CD4-positive, alpha-beta T cell treated with Interleukin-10 for 1 hour (primary cell): ENCODE measurements around the gene ST6GALNAC1.

Source experiments
- DNase-seq: peaks from one replicate; pipeline ENCODE4 v3.0.0-alpha.2; 2020

ST6GALNAC1 gene, protein sequence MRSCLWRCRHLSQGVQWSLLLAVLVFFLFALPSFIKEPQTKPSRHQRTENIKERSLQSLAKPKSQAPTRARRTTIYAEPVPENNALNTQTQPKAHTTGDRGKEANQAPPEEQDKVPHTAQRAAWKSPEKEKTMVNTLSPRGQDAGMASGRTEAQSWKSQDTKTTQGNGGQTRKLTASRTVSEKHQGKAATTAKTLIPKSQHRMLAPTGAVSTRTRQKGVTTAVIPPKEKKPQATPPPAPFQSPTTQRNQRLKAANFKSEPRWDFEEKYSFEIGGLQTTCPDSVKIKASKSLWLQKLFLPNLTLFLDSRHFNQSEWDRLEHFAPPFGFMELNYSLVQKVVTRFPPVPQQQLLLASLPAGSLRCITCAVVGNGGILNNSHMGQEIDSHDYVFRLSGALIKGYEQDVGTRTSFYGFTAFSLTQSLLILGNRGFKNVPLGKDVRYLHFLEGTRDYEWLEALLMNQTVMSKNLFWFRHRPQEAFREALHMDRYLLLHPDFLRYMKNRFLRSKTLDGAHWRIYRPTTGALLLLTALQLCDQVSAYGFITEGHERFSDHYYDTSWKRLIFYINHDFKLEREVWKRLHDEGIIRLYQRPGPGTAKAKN

DNA sequence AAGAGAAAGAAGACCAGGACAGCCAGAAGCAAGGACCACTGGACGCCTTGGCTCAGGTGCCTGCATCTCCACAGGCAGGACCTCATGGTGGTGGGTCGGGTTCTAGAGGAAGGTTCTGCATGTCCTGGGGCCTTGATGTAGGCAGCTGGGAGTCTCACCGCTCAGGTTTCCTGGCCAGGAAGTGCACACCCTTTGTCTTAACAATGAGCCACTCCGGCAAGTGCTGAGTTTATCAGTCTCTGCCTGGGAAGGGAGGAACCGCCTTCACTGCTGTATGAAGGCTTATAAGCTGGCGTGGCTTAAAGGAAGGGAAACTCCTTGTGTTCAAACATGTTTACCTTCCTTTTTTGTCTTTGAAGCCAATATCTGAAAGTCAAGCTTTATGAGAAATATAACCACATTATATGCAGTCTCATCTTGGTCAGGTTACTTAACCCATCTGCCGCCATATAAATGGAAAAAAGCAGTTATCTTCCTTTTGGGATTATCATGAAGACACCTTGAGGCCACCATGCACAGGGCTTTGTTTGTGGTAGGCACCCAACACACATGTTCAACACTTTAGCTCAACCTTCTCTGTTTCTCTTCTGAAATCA lies at the start of gene ST6GALNAC1:
Gene ST6GALNAC1 (minus strand): TSS at position 205 of the 596 bp plus-strand sequence. CDS start 119 bp downstream, at position 86.
- DNase-seq = peak; percentile 41

DNA sequence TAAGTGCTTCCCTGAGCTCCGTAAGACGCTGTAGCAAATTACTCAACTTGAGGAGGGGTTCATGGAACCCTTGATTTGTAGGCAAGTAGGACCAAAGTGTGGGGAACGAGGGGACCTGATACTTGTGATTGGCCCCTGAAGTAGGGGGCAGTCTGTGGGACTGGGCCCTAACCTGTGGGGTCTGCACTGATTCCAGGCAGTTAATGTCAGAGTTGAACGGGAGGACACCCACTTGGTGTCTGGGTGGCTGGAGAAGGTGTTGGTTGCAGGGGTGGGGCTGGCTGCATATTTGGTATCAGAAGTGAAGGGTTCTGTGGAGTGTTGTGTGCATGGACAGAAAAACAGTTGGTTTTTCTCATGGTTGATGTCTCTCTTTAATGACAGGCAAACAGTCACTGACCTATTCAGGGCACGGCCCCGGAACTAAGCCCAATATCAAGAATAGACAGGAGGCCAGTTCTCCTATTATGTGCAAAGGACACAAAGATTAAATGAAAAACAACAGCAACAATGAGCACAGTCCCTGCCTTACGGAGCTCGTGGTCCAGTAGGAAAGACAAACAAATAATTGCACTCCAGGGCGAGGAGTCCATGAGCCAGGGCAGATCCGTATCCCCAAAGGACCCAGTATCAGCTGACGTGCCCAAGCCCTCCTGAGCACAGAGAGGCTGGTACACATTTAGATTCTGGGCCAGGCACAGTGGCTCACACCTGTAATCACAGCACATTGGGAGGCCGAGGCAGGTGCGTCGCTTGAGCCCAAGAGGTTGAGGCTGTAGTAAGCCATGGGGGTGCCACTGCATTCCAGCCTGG lies 48.0 kb upstream of the ST6GALNAC1 start:
- DNase-seq = no peak

DNA sequence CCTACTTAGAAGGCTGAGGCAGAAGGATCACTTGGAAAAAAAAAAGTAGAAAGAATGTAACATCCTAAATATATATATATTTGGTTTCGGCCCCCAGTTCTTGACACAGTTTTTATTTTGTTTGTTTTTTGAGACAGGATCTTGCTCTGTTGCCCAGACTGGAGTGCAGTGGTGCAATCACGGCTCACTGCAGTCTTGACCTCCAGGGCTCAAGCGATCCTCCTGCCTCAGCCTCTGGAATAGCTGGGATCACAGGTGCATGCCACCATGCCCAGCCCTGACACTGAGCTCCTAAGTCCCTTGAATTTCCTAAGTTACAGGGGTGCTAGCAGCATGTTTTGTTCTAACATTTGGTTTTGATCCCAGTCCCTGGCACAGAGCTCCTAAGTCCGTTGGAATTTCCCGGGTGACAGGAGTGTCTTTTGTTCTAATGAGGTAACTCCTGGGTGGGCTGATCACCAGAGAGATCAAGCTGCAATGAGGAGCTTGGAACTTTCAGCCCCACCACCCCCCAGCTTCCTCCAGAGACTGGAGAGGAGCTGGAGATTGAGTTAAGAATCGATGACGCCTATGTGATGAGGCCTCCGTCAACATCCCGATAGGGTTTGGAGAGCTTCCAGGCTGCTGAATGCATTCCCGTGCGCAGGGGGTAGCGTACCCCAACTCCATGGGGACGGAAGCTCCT lies 47.2 kb upstream of the ST6GALNAC1 start:
- DNase-seq = no peak

DNA sequence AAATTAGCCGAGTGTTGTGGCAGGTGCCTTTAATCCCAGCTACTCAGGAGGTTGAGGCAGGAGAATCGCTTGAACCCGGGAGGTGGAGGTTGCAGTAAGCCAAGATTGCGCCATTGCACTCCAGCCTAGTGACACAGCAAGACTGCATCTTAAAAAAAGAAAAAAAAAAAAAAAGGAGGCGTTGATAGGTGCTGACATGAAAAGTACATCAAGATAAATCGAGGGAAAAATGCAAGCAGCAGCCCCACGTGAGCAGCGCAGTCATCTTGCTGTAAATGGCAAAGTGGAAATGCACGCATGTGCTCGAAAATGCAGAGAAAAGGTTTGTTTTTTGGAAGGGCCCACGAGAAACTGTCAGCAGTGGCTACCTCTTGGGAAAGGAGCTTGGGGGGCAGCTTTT lies 46.3 kb upstream of the ST6GALNAC1 start:
- DNase-seq = no peak

DNA sequence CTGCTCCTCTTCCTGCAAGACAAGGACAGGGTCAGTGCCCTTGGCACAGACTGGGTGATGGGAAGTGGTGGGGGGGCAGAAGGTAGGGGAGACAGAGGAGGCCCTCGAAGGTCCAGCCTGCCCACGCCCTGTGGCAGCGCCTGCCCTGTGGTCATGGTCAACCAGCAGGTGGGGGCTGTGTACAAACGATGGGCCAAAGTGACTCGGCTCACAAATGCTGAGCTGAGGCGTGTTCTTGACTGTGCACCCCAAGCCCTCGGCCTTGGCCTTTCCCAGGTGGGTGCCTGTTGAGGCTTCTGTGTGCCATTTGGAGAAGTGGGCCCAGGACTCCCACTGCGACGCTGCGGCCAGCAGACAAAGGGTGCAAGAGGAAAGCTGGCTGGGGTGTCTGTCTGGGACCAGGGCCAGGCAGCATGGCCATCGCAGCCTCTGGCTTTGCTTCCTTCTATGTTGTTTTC lies 44.6 kb upstream of the ST6GALNAC1 start:
- no peak for DNase-seq

DNA sequence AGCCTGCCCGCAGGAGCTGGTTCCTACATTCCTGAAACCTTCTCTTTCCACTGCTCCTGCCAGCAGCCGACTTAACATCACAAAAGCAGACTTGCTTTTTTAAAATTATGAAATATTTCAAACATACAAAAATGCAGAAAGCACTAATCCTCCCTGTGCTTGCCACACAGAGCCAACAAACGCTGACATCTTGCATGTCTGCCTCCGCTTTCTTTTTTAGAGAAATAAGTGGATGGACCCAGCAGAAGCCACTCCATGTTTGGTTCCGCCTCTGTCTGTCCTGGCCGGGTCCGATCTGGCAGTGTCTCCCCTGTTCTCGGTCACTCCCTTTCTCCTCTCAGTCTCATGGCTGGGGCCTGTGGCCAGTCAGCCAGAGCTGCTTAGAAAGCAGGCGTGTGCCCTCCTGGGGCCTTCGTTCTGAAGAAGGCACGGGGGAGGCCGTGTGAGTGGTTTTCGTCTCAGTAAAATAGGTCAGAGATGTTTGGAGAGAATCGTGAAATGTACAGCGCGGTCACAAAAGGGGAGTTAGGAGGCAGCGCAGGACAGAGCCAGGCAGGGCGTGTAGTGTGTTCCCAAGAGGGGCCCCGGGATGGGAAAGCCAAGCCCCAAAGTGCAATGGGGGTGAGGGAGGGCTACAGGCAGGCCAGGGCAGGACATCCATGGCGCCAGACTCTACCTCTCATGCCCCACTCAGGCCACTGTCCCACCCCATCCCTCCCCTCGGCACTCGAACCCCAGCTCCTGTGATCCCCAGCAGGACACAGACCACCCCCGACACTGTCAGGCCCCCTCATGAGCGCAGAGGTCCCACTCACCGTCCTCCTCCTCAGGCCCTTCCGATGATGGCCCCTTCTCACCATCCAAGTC lies 44.0 kb upstream of the ST6GALNAC1 start:
- DNase-seq = no peak

DNA sequence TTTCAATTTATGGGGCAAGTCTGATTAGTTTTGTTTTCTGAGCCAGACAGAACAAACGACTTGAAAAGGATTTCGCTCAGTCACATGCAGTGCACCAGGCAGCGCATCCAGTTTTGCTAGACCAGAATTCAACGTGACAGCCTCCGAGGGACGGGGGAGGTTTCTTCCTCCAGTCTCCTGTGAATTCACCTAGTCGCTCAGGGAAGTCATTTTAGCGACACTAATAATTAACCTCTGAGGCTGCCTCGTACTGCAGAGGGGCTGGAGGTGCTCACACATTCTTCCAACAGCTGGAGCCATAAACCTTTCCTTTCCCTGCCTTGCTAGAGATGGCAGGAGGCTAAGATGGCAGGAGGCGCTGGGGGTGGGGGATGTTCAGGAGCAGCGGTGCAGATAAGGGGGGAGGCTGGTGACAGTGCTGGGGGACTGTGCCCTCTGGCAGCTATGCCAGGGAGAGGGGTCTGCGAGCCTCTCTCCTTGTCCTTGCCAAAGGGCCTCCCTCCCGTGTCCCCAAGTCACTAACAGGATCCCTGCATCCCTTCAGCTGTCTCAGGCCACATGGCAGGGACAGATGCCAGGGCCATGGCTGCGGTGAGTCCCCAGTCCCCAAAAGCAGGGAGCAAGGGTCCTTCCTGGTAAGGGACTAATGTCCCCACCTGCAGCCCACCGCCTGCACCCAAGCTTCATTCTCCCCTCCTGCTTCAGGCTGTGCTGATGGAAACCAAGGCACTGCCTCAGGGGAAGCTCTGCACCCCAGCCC lies 43.2 kb upstream of the ST6GALNAC1 start:
- DNase-seq = no peak

DNA sequence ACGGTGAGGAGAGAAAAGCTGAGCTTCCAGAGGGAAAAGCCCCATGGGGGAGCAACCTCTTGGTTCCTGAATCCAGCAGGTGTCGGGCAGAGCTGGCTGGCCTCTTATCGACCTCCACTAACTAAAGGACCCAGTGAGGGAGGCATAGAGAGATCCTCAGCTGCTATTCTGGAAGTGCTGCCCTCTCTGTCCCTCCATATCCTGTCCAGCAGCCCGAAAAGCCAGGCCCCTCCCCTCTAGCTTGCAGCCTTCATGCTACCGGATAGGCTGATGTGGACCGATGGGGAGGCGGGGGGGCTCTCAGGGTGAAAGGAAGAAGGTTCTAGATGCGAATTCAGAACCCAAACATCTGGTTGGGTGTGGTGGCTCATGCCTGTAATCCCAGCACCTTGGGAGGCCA lies 42.3 kb upstream of the ST6GALNAC1 start:
- DNase-seq = no peak

DNA sequence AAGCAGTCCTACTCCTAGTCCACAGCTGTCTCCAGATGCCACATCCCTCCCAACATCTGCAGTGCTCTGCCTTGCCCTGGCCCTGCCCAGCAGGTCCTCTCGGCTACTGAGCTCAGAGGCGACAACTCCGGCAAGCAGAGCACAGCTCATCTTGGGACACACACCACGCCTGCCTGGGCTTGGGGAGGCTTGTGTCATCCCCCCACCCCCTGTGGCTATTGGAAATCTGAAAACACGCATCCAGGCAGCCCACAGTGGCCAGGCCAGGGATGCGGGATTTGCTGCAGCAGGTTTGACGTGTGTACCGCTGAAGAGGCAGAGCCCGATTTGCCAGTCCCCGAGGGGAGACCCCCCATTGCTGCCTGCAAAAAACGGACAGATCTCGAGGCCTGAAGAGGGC lies 41.8 kb upstream of the ST6GALNAC1 start:
- DNase-seq = no peak

DNA sequence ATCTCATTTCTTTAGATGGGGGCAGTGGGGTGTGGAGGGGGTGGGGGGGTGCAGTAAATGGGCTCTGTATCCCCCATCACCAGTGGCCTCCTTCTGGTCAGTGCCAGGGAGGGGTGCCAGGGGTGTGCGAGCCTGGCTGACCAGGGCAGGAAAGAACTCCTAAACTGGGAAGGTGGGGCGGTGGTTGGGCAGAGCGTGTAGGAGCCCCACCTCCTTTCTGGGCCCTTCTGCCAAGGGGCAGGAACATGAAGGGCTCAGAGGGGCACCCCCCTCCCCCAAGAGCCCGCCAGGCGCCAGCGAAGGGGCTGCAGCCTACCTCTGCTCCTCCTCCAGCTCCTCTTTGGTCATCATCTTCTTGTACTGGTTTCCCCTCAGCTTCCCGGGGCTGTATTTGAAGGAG lies 41.2 kb upstream of the ST6GALNAC1 start:
- no peak for DNase-seq

DNA sequence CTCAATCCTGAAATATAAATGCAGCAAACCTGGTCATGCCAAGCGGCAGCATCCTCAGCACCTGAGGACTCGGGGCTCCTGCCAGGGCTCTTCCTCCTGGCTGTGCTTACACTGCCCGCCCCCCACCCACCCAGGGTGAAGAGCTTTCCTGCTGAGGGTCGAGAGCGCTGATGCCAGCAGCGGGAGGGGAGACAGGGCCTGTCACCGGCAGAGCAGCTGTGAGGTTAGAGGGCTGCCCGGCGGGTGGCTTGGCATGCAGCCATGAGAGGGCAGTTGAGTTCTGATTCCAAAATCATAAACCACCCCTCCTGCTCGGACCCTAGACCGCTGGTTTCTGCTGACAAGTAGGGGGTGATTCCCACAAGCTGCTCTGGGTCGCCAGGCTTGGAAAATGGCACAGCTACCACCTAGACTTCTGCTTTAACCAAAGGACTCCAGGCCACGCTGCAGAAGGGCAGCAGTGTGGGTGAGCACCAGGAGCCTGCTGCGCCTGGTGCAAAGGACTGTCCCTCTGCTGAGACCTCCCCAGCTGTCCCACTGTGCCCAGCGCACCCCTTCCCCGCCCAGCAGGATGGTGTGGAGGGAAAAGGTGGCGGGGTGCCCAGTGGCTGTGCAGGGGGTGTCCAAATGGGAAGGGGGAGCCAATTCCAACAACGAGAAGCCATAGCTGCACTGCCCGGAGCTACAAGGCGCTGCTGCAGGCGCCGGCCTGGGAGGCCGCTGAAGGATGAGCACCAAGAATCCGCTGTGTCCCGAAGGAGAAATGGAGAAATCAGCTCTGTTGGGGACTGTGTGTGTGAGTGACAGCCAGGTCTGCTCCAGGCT lies 40.6 kb upstream of the ST6GALNAC1 start:
- DNase-seq = no peak

DNA sequence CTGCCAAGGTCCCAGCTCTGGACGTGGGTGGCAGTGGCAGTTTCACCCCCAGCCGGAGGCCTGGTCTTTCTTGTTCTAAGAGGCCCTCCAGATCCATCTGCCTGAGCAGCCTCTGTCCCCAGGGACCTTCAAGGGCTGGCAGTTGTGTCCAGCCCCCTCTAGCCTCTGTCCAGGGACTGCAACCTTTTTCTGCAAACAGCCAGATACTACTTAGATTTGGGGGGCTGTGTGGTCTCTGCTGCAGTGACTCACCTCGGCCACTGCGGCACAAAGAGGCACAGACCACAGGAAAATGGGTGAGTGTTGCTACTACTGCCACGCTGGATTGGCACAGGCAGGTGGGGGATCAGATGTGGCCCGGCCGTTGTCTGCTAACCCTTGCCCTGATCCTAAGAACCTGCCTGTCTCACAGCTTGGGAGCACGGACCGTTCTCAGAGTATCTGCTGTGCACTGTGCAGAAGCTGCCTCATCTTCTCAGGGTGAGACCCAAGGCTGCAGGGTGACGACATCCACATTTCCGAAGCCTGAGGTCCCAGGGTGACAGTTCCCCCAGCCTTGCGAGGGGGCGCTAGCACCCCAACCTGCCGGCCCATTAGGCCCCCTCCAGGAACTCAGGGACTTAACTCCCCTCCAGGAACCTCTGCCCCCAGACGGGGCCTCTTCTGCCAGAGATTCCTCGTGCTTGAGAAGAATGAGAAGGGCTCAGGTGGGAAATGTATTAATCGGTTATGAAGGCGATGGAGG lies 39.6 kb upstream of the ST6GALNAC1 start:
- no peak for DNase-seq

DNA sequence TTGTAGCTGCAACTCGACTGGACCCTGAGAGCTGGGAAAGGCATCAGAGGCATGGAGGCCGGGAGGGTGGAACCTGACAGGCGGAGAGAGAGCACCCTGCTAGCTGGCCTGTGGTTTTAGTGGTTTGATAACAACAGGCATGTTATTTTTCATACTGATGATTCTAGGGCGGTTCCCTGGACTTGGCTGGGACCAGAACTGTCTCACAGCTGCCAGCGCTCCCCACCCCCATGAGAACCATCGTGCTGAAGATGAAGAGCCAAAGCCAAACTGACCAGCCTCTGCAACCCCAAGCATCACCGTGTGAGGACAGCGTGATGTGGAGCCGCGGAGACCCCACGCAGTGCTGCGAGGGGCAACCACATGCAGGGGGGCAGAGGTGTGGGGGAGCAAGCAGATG lies 38.7 kb upstream of the ST6GALNAC1 start:
- DNase-seq = no peak

DNA sequence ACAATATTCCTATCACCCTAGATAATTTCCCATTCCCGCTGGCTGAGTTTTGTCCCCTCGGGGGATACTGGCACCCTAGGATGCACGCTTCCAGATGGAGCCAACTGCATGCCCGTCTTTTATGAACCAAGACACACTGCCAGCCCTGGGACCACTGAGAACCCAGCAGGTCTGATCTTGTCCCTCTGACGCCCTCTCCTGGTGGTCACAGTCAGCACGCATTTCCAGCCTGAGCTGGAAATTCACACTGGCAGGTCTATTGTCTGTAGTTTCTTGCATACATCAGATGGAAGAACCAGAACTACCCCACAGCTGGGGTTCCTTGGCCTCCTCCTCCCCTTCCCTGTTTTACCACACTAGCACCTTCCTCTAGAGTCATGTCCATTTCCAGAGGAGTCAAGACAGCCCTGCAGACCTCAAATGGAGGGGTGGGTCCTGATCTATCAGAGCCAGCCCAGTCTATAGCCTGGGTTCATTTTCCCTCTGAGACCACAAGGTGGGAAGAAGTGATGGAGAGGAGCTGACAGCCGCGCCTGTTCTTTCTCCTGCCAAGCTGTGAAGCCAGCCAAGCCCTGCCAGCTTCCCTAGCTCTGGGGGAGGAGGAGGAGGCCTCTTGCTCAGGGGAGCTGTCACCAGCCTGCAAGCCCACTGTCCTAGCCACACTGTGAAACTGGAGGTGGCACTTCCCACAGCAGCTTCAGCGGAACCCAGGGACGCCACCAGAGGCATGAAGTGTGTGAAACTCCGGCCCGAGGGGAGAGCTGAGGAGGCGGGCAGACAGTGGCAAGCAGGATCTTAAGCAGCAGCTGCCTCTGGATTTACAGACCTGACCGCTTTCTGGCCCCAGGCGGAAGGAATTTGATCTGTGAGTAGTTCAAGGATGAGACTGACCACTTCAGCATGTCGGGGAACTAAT lies 37.9 kb upstream of the ST6GALNAC1 start:
- peak; percentile 79 for DNase-seq

DNA sequence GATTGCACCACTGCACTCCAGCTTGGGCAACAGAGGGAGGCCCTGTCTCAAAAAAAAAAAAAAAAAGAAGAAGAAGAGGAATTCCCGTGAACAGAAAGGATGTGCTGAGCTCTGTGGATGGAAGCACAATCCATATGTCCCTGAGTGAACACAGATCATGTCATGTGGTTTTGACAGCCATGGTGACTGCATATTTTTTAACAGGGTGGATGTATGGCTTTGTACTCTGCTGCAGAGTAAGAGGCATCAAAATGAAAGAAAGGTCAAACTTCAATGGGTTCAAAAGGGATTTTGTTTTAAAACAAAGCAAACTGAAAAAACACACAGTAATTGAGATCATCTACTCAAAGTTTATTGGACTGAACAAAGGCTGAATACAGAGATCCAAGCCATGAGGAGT lies 35.7 kb upstream of the ST6GALNAC1 start:
- DNase-seq = no peak

DNA sequence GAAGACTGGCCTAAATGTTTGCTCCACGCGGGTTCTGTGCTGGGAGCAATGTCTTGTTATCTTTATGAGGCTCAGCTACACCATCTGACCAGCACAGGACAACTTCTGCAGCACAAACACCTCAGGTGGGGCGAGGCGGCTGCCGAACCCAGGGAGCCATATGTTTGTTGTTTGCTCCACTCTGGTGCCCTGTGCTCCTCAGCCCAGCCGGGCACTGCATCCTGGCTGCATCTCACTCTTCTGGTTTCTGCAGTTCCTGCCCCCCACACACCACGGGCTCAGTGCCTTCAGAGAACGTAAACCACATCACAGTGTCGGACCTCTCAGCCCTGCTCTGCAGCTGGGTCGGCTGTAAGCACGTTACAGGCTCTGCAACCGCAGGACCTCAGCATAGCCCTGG lies 34.8 kb upstream of the ST6GALNAC1 start:
- DNase-seq = peak; percentile 50

DNA sequence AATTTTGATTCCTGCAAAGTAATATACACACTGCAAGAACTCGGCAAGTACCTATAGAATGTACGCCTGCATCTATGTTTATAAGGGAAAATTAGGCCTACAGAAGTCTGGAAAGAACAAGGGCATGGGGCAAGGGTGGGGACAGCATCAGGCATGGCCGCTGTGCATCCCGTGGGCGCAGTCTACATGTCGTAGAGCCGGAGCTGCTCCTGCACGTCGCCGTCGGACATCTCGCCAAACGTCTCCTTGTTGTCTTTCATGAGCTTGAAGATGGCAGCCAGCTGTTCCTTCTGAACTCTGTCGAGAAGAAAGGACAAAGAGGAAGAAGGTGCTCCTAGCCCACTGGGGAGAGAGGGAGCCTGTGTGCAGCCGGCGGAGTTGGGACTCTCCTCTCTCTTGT lies 33.8 kb upstream of the ST6GALNAC1 start:
- no peak for DNase-seq

DNA sequence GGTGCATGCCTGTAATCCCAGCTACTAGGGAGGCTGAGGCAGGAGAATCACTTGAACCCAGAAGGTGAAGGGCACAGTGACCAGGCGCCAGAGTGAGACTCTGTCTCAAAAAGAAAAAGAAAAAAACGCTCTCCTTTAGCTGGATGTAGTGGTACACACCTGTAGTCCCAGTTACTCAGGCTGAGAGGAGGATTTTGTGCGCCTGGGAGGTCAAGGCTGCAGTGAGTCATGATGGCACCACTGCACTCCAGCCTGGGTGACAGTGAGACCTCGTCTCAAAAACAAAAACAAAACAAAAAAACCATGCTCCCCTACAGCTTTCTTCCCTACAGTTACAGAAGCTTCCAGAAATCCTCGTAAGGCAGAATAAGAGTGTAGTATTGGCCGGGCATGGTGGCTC lies 33.1 kb upstream of the ST6GALNAC1 start:
- no peak for DNase-seq
